Uterus (tissue), 4 donors: ENCODE measurements around the gene KLK3. TPM values are rescaled to one million over a fixed set of nuclear protein-coding genes. Genes with fewer than 3 reads are reported as not detected.

ENCODE experiments used
- DNase-seq, 2 donors: peaks; one replicate each; pipeline ENCODE4 v3.0.0-alpha.2; 2019 to 2020
- H3K27ac ChIP-seq, 2 donors: fragments of 200-600 bp; sonication (generic); 1 replicate in 1 of 2; 2 replicates in 1 of 2; pipeline ENCODE4 v1.5.1; 2016 to 2018
- H3K27me3 ChIP-seq, 2 donors: fragments of 200-600 bp; sonication (generic); one replicate each; pipeline ENCODE4 v1.5.1; 2018 to 2019; ENCODE audit warnings: control low read depth in 1 of 2
- H3K36me3 ChIP-seq, 2 donors: fragments of 200-600 bp; sonication (generic); one replicate each; pipeline ENCODE4 v1.5.1; 2019; ENCODE audit warnings: control low read depth in 1 of 2
- H3K4me1 ChIP-seq, 2 donors: fragments of 200-600 bp; sonication (generic); one replicate each; pipeline ENCODE4 v1.5.1; 2018 to 2019; ENCODE audit warnings: control low read depth in 1 of 2
- H3K4me3 ChIP-seq, 2 donors: fragments of 200-600 bp; sonication (generic); 1 replicate in 1 of 2; 2 replicates in 1 of 2; pipeline ENCODE4 v1.5.1; 2018 to 2019; ENCODE audit warnings: mild to moderate bottlenecking in 1 of 2
- H3K9me3 ChIP-seq, 2 donors: fragments of 200-600 bp; sonication (generic); one replicate each; pipeline ENCODE4 v1.5.1; 2019; ENCODE audit warnings: control low read depth in 1 of 2
- POLR2A ChIP-seq, 2 donors: fragments of 450-650 bp; IDR thresholded peaks; one replicate each; pipeline ENCODE4 v1.6.1; 2016; ENCODE audit warnings: antibody characterized with exemption in 2 of 2, mild to moderate bottlenecking in 1 of 2, moderate library complexity in 1 of 2
- intact Hi-C: fragments of 100-400 bp; cut with DNase I; formaldehyde crosslinking; loops from one replicate; pipeline ENCODE4 v1.15.1; 2023; ENCODE audit warnings: low total_unique reads
- total RNA-seq, 4 donors: library from RNA; depleted of rRNA in 3 of 4; stranded (reverse); fragments of >200 nt in 3 of 4; gene quantifications; one replicate each; pipeline versions ENCODE4 v1.1.0 to v1.2.4, GENCODE V29; 2014 to 2023
- TF ChIP-seq, protein P1 (sequence below), 4 experiments: fragments of 200-600 bp in 2 of 4; fragments of 450-650 bp in 2 of 4; sonication (generic) in 2 of 4; IDR thresholded peaks; one replicate each; pipeline ENCODE4 v1.5.1; 2016 to 2019; ENCODE audit warnings: antibody characterized with exemption in 4 of 4, mild to moderate bottlenecking in 2 of 4, moderate library complexity in 1 of 4
- donor health status: DM: yes; HTN: yes; CAD: no.

The KLK3 gene
- total RNA-seq, 4 donors from 2014 or later: 1.4 TPM; not detected in 3

DNA sequence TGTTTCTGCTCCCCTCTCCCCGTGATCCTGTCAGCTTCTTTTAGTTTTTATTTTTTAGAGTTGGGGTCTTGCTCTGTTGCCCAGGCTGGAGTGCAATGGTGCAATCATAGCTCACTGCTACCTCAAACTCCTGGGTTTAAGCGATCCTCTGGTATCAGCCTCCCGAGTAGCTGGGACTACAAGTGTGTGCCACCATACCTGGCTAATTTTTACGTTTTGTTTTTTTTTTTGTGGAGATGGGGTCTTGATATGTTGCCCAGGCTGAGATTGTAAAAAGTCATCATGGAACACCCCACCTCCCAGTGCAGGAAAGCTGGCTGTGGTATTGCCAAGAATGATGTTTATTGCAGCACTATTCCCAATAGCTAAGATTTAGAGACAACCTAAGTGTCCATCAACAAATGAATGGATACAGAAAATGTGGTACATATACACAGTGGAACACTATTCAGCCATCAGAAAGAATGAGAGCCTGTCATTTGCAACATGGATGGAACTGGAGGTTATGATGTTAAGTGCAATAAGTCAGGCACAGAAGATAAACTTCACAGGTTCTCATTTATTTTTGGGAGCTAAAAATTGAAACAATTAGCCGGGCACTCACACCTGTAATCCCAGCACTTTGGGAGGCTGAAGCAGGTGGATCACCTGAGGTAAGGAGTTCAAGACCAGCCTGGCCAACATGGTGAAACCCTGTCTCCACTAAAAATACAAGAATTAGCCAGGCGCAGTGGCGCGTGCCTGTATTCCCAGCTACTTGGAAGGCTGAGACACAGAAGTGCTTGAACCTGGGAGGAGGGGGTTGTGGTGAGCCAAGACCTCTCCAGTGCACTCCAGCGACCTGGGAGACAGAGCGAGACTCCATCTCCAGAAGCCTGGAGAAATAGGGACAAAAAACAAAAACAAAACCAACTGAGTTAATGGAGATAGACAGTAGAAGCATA, 14.7 kb upstream of the KLK3 start:
- Histone ChIP-seq H3K4me1 (peaks cover 0 to 9% of the 10 kb centered on the region in 2 donors), H3K27ac (no peak overlapping the region), H3K4me3 (no peak overlapping the region), H3K27me3 (peaks cover 0 to 2% of the 10 kb centered on the region in 2 donors), H3K36me3 (no peaks in the 10 kb centered on the region), H3K9me3 (peaks cover 0 to 14% of the 10 kb centered on the region in 2 donors)
- no peak for TF ChIP-seq POLR2A (IDR thresholded peaks at IDR 0.05)
- DNase-seq: no peak
- intact Hi-C loops: no loop called here

DNA sequence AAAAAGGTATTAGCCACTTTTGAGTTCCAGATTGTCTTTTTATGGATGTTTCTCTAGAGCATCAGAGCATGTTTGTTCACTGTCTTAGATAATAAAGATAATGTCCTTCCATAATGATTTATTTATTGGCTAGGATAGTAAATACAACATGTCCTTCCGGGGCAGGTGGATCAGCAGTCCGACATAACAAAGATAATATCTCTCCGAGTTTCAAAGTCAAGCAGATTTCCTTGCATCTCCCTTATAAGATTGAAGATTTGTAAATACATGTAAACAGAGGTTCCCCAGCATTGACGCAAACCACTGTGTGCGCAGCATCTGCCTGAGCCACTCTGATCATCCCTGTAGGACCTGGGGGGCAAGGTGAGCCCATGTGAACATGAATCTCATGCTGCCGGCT, 12.6 kb upstream of the KLK3 start:
- H3K27ac ChIP-seq: no peak overlapping the region
- DNase-seq: no peak
- intact Hi-C loops: no loop called here
- no peaks in the 10 kb centered on the region for H3K27me3 ChIP-seq
- H3K9me3 ChIP-seq: peaks cover 0 to 14% of the 10 kb centered on the region in 2 donors
- no peaks in the 10 kb centered on the region for H3K36me3 ChIP-seq
- no peaks in the 10 kb centered on the region for H3K4me1 ChIP-seq
- no peak overlapping the region for H3K4me3 ChIP-seq
- TF ChIP-seq, protein P1, sequence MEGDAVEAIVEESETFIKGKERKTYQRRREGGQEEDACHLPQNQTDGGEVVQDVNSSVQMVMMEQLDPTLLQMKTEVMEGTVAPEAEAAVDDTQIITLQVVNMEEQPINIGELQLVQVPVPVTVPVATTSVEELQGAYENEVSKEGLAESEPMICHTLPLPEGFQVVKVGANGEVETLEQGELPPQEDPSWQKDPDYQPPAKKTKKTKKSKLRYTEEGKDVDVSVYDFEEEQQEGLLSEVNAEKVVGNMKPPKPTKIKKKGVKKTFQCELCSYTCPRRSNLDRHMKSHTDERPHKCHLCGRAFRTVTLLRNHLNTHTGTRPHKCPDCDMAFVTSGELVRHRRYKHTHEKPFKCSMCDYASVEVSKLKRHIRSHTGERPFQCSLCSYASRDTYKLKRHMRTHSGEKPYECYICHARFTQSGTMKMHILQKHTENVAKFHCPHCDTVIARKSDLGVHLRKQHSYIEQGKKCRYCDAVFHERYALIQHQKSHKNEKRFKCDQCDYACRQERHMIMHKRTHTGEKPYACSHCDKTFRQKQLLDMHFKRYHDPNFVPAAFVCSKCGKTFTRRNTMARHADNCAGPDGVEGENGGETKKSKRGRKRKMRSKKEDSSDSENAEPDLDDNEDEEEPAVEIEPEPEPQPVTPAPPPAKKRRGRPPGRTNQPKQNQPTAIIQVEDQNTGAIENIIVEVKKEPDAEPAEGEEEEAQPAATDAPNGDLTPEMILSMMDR (IDR thresholded peaks at IDR 0.05): no peak
- TF ChIP-seq POLR2A (IDR thresholded peaks at IDR 0.05): no peak

GRCh38 chr19:50843205-50843604, 11.5 kb upstream of the KLK3 start:
- H3K4me1 ChIP-seq: no peaks in the 10 kb centered on the region
- no peak for DNase-seq
- no peaks in the 10 kb centered on the region for H3K27me3 ChIP-seq
- peaks cover 0 to 14% of the 10 kb centered on the region in 2 donors for H3K9me3 ChIP-seq
- TF ChIP-seq POLR2A (IDR thresholded peaks at IDR 0.05): no peak
- TF ChIP-seq, protein P1 (IDR thresholded peaks at IDR 0.05): no peak
- no peaks in the 10 kb centered on the region for H3K36me3 ChIP-seq
- H3K4me3 ChIP-seq: no peak overlapping the region
- intact Hi-C loops: no loop called here
- H3K27ac ChIP-seq: no peak overlapping the region

DNA sequence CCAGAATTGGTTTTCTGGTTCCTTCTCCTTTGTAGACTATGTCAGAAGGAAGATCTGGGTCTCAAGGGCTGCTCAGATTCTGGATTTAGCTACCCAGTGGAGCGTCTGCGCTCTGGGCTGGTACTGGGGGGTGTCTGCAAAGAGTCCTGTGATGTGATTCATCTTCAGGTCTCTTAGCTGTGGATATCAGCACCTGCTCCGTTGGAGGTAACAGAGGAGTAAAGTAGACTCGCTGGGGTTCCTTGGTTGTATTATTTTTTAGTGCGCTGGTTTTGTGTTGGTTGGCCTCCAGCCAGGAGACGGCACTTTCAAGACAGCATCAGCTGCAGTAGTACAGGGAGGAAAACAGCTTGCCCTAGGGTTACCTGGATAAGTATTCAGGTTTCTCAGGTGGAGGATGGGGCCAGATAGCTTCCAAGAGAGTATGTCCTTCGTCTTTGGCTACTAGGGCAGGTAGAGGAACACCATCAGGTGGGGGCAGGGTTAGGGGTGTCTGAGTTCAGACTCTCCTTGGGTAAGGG, 11.0 kb upstream of the KLK3 start:
- H3K27ac ChIP-seq: no peak overlapping the region
- intact Hi-C loops: no loop called here
- H3K36me3 ChIP-seq: no peaks in the 10 kb centered on the region
- no peak overlapping the region for H3K4me3 ChIP-seq
- no peak for DNase-seq
- H3K27me3 ChIP-seq: no peaks in the 10 kb centered on the region
- TF ChIP-seq, protein P1 (IDR thresholded peaks at IDR 0.05): no peak
- TF ChIP-seq POLR2A (IDR thresholded peaks at IDR 0.05): no peak
- H3K9me3 ChIP-seq: peaks cover 0 to 14% of the 10 kb centered on the region in 2 donors
- H3K4me1 ChIP-seq: no peaks in the 10 kb centered on the region

- TF ChIP-seq, protein P1 (IDR thresholded peaks at IDR 0.05): no peak
- no peak for TF ChIP-seq POLR2A (IDR thresholded peaks at IDR 0.05)
- no peak overlapping the region for H3K4me3 ChIP-seq
- peaks cover 0 to 14% of the 10 kb centered on the region in 2 donors for H3K9me3 ChIP-seq
- no peak for DNase-seq
- intact Hi-C loops: no loop called here
- no peak overlapping the region for H3K27ac ChIP-seq
- H3K36me3 ChIP-seq: no peaks in the 10 kb centered on the region
- H3K4me1 ChIP-seq: no peaks in the 10 kb centered on the region
- no peaks in the 10 kb centered on the region for H3K27me3 ChIP-seq
Measured at GRCh38 chr19:50844296-50844935, 10.3 kb upstream of the KLK3 start.
